GM19193 (cell line): ENCODE data around the gene NFE2L1.
A peak's percentile ranks its signal among the peaks of the same experiment; 100 is the strongest.

ENCODE experiments used
- POLR2A ChIP-seq: IDR thresholded peaks from 4 replicates; pipeline ENCODE4 v1.6.1; 2011; ENCODE audit not compliant: insufficient read depth, insufficient read length; ENCODE audit errors: extremely low read depth

NFE2L1 gene

GRCh38 chr17:48037838-48038323, 10.3 kb upstream of the NFE2L1 start:
- no peak for TF ChIP-seq POLR2A

GRCh38 chr17:48038687-48039086, 9.5 kb upstream of the NFE2L1 start:
- no peak for TF ChIP-seq POLR2A

- TF ChIP-seq POLR2A: no peak
Measured at GRCh38 chr17:48043176-48043575, 5.0 kb upstream of the NFE2L1 start.

DNA sequence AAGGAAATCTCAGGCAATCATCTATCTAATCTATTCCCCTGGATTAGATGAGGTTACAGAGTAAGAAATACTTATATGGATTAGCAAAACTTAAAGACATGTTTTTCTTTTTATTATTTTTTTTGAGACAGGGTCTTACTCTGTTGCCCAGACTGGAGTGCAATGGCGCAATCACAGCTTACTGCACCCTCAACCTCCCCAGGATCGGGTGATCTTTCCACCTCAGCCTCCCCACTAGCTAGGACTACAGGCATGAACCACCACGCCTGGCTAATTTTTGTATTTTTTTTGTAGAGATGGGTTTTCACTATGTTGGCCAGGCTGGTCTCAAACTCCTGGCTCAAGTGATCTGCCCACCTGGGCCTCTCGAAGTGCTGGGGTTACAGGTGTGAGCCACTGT, 3.3 kb upstream of the NFE2L1 start:
- no peak for TF ChIP-seq POLR2A

DNA sequence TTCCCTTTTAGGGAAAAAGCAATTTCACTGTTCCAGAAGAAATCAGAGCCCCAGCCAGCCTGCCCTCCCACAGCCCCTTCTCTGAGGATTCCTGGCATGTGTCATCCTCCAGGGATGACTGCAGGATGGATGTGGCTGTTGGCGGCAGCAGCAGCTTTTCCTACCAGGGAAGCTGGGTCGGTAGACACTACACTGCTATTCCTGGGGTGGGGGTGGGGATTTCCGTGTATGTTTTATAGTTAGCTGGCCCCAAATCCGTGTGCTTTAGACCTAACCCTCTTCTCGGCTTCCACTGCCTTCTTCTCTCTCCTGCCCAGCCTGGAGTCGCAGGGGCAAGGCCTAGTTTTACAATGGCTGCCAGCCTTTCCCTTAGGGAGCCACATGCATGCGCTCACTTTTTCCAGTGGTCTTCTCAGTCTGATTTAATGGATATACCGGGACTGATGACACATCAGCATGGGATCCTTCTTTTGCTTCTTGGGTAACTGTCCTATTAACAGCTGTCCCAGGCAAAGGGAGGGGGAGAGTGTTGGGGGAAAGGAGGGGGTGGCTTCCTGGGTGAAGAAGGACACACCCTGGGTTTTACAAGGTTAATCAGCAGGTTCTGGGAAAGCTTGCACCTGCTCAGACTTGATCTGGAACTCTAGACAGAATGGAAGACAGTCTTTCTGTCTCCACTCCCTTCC, 2.7 kb upstream of the NFE2L1 start:
- no peak for TF ChIP-seq POLR2A

GRCh38 chr17:48046296-48046695, 1.9 kb upstream of the NFE2L1 start:
- no peak for TF ChIP-seq POLR2A

GRCh38 chr17:48047113-48047740, 932 bp upstream of the NFE2L1 start:
- TF ChIP-seq POLR2A: no peak

DNA sequence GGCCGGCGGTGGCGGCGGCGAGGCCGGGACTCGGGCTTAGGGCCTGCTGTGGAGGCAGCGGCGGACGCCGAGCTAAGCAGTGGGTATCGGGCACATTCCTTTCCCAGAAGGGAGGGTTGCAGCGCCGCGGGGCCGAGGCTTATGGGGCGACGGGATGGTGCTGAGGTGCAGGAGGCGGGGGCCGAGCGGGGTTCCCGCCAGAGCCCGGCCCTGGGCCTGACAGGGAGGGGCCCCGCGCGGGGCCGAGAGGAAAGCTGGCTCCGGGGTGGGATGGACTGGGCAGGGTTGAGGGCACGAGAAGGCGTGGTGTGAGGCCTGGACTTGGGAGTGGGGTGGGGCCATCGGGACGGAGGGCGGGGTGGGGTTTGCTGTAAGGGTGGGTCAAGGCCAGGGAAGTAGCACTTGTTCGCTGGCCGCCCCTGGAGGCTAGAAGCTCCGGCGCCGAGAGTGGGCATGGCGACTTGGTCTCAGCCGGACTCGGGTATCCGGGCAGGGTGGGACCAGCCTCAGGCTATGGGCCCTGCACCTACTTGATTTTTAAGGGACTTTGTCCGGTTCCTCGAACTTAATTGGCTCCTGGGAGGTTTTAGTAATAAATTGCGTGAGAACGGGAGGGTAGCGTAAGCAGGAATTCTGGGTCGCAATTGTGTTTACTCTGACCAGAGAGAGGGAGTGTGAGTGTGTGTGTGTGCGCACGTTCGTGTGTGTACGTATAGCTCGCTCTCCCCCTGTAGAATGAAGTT, 396 bp downstream of the NFE2L1 start:
- peak; percentile 76 for TF ChIP-seq POLR2A

DNA sequence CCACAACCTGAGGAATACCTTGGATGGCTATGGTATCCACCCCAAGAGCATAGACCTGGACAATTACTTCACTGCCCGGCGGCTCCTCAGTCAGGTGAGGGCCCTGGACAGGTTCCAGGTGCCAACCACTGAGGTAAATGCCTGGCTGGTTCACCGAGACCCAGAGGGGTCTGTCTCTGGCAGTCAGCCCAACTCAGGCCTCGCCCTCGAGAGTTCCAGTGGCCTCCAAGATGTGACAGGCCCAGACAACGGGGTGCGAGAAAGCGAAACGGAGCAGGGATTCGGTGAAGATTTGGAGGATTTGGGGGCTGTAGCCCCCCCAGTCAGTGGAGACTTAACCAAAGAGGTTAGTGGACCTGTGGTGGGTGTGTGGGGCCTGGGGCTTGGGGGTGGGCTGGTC, 3.1 kb downstream of the NFE2L1 start:
- TF ChIP-seq POLR2A: no peak

- no peak for TF ChIP-seq POLR2A
Measured at GRCh38 chr17:48051706-48052486, 3.7 kb downstream of the NFE2L1 start.

- TF ChIP-seq POLR2A: no peak
Measured at GRCh38 chr17:48052956-48053757, 5.0 kb downstream of the NFE2L1 start.

- TF ChIP-seq POLR2A: no peak
Measured at GRCh38 chr17:48053758-48054237, 5.6 kb downstream of the NFE2L1 start.

GRCh38 chr17:48054238-48055185, 6.4 kb downstream of the NFE2L1 start:
- TF ChIP-seq POLR2A: no peak
